GM18873 (cell line): ENCODE data around the gene TARS3.

Experiments used
- ATAC-seq: cut with Tn5 transposase; IDR thresholded peaks from one replicate; pipeline ENCODE4 v1.9.1; 2021; ENCODE audit warnings: mild to moderate bottlenecking, moderate library complexity, moderate number of reproducible peaks; ENCODE audit not compliant: unreplicated experiment, low FRiP score

Gene TARS3

DNA sequence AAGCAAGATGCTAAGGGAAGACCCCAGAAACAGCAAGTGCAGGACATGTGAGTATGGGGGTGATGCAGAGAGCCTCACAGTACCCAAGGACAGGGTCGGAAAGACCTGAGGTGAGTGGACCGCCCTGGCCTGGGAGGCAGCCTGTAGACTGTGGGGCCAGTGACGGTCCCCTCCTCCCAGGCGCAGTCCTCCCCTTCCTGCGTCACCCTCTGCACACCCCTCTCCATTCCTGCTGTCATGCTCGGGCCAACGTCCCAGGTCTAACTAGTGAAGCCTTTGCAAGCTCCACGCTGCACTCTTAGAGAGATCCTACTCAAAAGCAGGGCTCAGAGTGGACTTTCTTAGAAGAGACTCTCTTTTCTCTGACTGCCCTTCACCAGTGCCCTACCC is 113.7 kb downstream of the TARS3 start:
- no peak for ATAC-seq

GRCh38 chr15:101609742-101610610 is 114.3 kb downstream of the TARS3 start:
- ATAC-seq: no peak

DNA sequence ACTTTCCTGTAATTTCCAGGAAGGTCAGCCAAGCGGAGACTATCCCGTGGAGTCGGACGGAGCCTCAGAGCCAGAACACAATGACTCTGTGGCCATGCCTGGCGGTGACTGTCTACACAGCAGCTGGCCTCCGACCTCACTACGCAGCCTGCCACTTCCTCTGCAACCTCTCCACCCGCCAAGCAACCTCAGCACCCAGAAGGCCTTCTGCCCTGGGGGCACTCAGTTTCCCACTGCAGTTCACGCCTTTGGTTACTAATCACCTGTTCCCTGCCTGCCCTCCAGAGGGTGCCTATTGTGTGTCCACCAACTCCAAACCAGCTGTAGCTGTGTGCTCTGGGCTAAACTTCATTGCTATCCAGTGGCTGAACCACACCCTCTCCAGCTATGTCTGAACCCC is 116.1 kb downstream of the TARS3 start:
- no peak for ATAC-seq

- ATAC-seq: no peak
Measured at GRCh38 chr15:101607108-101607507, 117.2 kb downstream of the TARS3 start.

DNA sequence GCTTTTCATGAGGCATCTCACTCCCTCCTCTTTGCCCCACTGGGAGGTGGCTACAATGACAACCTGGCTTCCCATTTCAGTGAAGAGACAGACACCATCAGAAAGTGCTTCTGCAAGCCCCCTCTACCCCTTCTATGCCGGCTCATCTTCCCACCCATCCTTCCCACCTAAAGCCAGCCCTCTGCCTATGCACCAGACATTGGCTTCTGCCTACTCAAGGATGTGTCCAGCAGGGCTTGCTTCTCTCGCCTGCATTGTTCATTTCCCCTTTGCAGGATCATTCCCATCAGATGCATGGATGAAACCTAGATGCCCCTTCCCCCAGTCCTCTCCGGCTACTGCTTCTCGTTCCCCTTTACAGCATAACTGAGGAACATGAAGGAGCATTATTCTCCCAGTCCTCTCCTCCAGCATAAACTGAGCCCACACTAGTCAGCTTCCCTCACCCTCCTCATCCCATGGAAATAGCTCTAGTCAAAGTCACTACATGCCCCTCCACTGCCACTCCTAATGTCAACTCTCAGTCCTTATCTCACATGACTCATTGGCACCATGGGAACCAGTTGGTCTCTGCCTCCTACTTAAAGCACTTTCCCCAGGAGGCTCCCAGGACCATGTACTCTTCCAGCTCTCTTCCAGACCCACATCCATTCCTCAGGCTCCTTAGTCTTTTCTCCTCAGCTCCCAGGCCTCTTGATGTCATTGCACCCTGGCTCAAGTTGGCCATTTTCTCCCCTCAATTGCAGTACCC is 120.0 kb downstream of the TARS3 start:
- no peak for ATAC-seq
